GM23248 (cell line): ENCODE results near the gene GRIPAP1. TPM values are rescaled to one million over a fixed set of nuclear protein-coding genes. Genes with fewer than 3 reads are reported as not detected.

Source experiments
- DNase-seq: peaks from one replicate; pipeline ENCODE4 v3.0.0-alpha.2; 2015
- H2AFZ ChIP-seq: fragments of 200-600 bp; sonication (generic); 2 replicates; pipeline ENCODE4 v1.6.1; 2016; ENCODE audit warnings: antibody characterized with exemption
- H3F3A ChIP-seq: fragments of 200-600 bp; sonication (generic); 2 replicates; pipeline ENCODE4 v1.6.1; 2016; ENCODE audit warnings: mild to moderate bottlenecking, antibody characterized with exemption, mixed run types; ENCODE audit not compliant: insufficient read depth
- H3K27ac ChIP-seq: fragments of 200-600 bp; sonication (generic); 2 replicates; pipeline ENCODE4 v1.5.1; 2016; ENCODE audit warnings: mild to moderate bottlenecking
- H3K27me3 ChIP-seq: fragments of 200-600 bp; sonication (generic); replicated peaks from 2 replicates; pipeline ENCODE4 v1.6.1; 2016; ENCODE audit warnings: mild to moderate bottlenecking; ENCODE audit not compliant: insufficient read depth
- H3K36me3 ChIP-seq: fragments of 200-600 bp; sonication (generic); 2 replicates; pipeline ENCODE4 v1.6.1; 2016; ENCODE audit warnings: low read depth, mild to moderate bottlenecking
- H3K4me1 ChIP-seq: fragments of 200-600 bp; sonication (generic); 2 replicates; pipeline ENCODE4 v1.6.1; 2016; ENCODE audit warnings: mild to moderate bottlenecking; ENCODE audit not compliant: insufficient read depth
- H3K4me2 ChIP-seq: fragments of 200-600 bp; sonication (generic); one replicate; pipeline ENCODE4 v1.6.1; 2016; ENCODE audit warnings: mild to moderate bottlenecking; ENCODE audit not compliant: unreplicated experiment
- H3K4me3 ChIP-seq: fragments of 200-600 bp; sonication (generic); 2 replicates; pipeline ENCODE4 v1.5.1; 2016; ENCODE audit warnings: mild to moderate bottlenecking
- H3K79me2 ChIP-seq: fragments of 200-600 bp; sonication (generic); 2 replicates; pipeline ENCODE4 v1.6.1; 2016; ENCODE audit warnings: mild to moderate bottlenecking; ENCODE audit not compliant: insufficient read depth
- H3K9ac ChIP-seq: fragments of 200-600 bp; sonication (generic); 2 replicates; pipeline ENCODE4 v1.6.1; 2016; ENCODE audit warnings: mild to moderate bottlenecking
- H3K9me2 ChIP-seq: fragments of 200-600 bp; sonication (generic); 2 replicates; pipeline ENCODE4 v1.6.1; 2016; ENCODE audit warnings: mixed run types, mild to moderate bottlenecking, moderate library complexity; ENCODE audit not compliant: insufficient read depth
- H3K9me3 ChIP-seq: fragments of 200-600 bp; sonication (generic); one replicate; pipeline ENCODE4 v1.6.1; 2017; ENCODE audit warnings: low read depth
- H4K20me1 ChIP-seq: fragments of 200-600 bp; sonication (generic); 2 replicates; pipeline ENCODE4 v1.6.0; 2016; ENCODE audit not compliant: insufficient read depth
- EZH2 ChIP-seq: fragments of 200-600 bp; sonication (generic); IDR thresholded peaks from 2 replicates; pipeline ENCODE4 v1.6.1; 2018; ENCODE audit warnings: antibody characterized with exemption, mild to moderate bottlenecking; ENCODE audit not compliant: insufficient read depth, poor library complexity, severe bottlenecking
- EZH2phosphoT487 ChIP-seq: fragments of 200-600 bp; sonication (generic); IDR thresholded peaks from 2 replicates; pipeline ENCODE4 v1.6.1; 2018; ENCODE audit warnings: antibody characterized with exemption, moderate library complexity, mild to moderate bottlenecking, low read depth; ENCODE audit not compliant: insufficient read depth
- WGBS, 2 experiments: methylation state at CpG; one replicate each; pipeline ENCODE4 v1.1.6; 2015 to 2017; ENCODE audit warnings: low lambda C conversion rate in 2 of 2, low coverage in 1 of 2; ENCODE audit errors: missing lambda C conversion rate in 2 of 2; 5-methylcytosine and 5-hydroxymethylcytosine counted together
- in situ Hi-C: fragments of 300-500 bp; cut with MboI; formaldehyde crosslinking; loops from 2 replicates; pipeline ENCODE4 v1.15.0; 2020
- polyA plus RNA-seq: library from polyadenylated mRNA; unstranded; fragments of >200 nt; fragmentation: Nextera tagmentation; extraction: Ambion mirVana; gene quantifications from 2 replicates; pipeline ENCODE4 v1.2.1, GENCODE V29; 2016
- total RNA-seq: library from RNA; depleted of rRNA; stranded (reverse); fragments of >200 nt; shearing (Covaris generic); gene quantifications from 2 replicates; pipeline ENCODE4 v1.2.3, GENCODE V29; 2014

The GRIPAP1 gene
- total and polyA plus RNA-seq, 2 experiments from 2014 or later = 16.5 TPM

DNA sequence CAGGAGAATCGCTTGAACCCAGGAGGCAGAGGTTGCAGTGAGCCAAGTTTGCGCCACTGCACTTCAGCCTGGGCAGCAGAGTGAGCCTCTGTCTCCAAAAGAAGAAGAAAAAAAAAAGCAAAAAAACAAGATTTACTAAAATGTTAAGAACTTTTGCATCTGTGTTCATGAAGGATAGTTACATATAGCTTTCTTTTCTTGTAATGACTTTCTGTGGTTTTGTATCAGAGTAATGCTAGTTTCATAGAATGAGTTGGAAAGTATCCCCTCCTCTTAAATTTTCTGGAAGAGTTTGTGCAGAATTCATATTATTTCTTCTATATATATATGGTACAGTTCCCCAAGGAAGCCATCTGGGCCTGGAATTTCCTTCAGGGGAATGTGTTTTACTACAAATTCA lies 17.0 kb upstream of the GRIPAP1 start:
- Histone ChIP-seq H3K27me3 (no peaks in the 10 kb centered on the region), H3K27ac (no peak overlapping the region), H3K4me2 (no peak overlapping the region), H3K4me3 (no peak overlapping the region), H3K36me3 (no peaks in the 10 kb centered on the region), H3K4me1 (no peaks in the 10 kb centered on the region), H4K20me1 (no peaks in the 10 kb centered on the region), H3K9me3 (no peaks in the 10 kb centered on the region), H3K9me2 (no peaks in the 10 kb centered on the region), H3K79me2 (no peaks in the 10 kb centered on the region), H3F3A (no peaks in the 10 kb centered on the region), H3K9ac (no peak overlapping the region), H2AFZ (no peak overlapping the region)
- no peak for DNase-seq
- TF ChIP-seq EZH2phosphoT487 = no peak
- no peak for TF ChIP-seq EZH2
- WGBS, 2 experiments = 100% methylated on average over 1 to 2 of the region's 2 CpGs
- in situ Hi-C loops = no loop called here

DNA sequence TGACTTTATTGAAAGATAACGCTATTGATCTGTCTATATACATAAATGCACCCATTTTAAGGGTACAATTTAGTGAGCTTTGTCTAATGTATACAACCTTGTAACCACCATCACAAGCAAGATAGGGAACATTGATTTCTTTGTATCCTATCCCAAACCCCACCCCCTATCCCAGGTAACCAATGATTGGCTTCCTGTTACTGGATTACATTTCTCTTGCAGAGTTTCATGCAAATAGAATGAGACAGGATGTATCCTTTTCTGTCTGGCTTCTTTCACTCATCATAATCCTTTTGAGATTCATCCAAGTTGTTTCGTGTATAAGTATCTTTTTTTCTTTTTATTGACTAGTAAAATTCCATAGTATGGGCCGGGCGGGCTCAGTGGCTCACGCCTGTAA lies 1.6 kb upstream of the GRIPAP1 start:
- H2AFZ ChIP-seq = no peak overlapping the region
- DNase-seq = no peak
- H3K36me3 ChIP-seq = no peaks in the 10 kb centered on the region

DNA sequence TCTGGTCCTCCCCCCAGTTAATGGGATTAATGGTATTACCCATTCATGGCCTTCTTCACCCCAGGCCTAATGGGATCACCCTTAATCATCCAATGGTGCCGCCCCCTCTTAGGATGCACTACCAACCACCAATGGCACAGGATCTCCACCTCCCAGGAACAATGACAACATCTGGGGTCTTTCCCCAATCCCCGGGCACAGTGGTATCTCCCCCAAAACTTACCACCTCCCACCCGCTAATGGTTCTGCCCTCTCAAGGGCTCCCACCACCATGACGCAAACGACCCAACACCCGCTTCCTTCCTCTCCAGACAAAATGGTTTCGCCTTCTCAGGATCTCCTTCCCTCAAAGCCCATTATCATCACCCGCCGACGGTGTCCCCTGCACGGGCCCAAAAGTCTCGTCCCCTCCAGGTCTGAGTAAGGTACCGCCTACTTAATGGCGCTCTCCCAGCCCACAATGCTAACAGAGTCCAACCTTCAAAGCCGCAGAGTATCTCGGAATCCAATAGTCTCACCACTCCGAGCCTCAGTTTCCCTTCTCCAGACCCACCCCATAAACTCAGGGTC lies 458 bp downstream of the GRIPAP1 start:
- Histone ChIP-seq H2AFZ (peak overlapping the region; percentile 87), H3K4me3 (peak overlapping the region; percentile 97), H3K36me3 (no peaks in the 10 kb centered on the region), H3K9me2 (no peaks in the 10 kb centered on the region), H3F3A (no peaks in the 10 kb centered on the region), H3K4me2 (peak overlapping the region; percentile 80), H3K9me3 (no peaks in the 10 kb centered on the region), H3K27me3 (no peaks in the 10 kb centered on the region), H3K27ac (peak overlapping the region; percentile 94), H4K20me1 (no peaks in the 10 kb centered on the region), H3K9ac (peak overlapping the region; percentile 91), H3K4me1 (no peaks in the 10 kb centered on the region), H3K79me2 (peaks cover 16% of the 10 kb centered on the region)
- WGBS, 2 experiments = 2 to 3% methylated on average over 15 to 17 of the region's 17 CpGs
- peak; percentile 50 for DNase-seq
- no peak for TF ChIP-seq EZH2
- no peak for TF ChIP-seq EZH2phosphoT487
- in situ Hi-C loops = no loop called here

More for the DNA sequence above, 1.6 kb upstream of the GRIPAP1 start:
- no peak for TF ChIP-seq EZH2
- no peak for TF ChIP-seq EZH2phosphoT487
- Histone ChIP-seq H3K9me2 (no peaks in the 10 kb centered on the region), H3F3A (no peaks in the 10 kb centered on the region), H3K9ac (no peak overlapping the region), H3K9me3 (no peaks in the 10 kb centered on the region), H3K4me1 (no peaks in the 10 kb centered on the region), H3K79me2 (peaks cover 16% of the 10 kb centered on the region), H3K27me3 (no peaks in the 10 kb centered on the region), H3K4me2 (no peak overlapping the region), H3K4me3 (no peak overlapping the region), H4K20me1 (no peaks in the 10 kb centered on the region), H3K27ac (no peak overlapping the region)
- WGBS, 2 experiments = 60 to 69% methylated on average over 5 of the region's 5 CpGs
- in situ Hi-C loops = no loop called here

DNA sequence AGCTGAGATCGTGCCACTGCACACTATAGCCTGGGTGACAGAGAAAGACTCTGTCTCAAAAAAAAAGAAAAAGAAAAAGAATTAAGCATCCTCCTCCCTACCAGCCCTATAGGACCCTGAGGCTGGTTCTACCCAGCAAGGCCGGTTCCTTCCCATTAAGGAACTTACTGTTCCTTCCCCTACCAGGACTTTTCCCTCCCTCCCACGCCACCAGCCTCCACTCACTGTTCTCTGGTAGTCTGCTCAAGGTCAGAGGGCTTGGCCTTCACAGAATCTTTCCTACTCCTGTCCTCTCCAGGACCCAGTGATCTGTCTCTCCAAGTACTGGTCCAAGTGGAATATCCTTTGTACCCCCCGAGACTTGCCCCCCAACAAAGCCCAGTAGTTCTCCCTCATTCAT lies 1.4 kb downstream of the GRIPAP1 start:
- Histone ChIP-seq H3K27me3 (no peaks in the 10 kb centered on the region), H3K9ac (no peak overlapping the region), H3F3A (no peaks in the 10 kb centered on the region), H3K9me2 (no peaks in the 10 kb centered on the region), H3K4me3 (no peak overlapping the region), H3K4me1 (no peaks in the 10 kb centered on the region), H3K27ac (no peak overlapping the region), H3K36me3 (no peaks in the 10 kb centered on the region), H3K4me2 (no peak overlapping the region), H4K20me1 (no peaks in the 10 kb centered on the region), H3K9me3 (no peaks in the 10 kb centered on the region), H2AFZ (no peak overlapping the region), H3K79me2 (peaks cover 16% of the 10 kb centered on the region)
- in situ Hi-C loops = no loop called here
- 97 to 100% methylated on average over 1 to 4 of the region's 4 CpGs for WGBS, 2 experiments
- TF ChIP-seq EZH2phosphoT487 (no peak), EZH2 (no peak)
- no peak for DNase-seq
